Amygdala (tissue), 56 donors: ENCODE data around the gene CRNN.

Experiments
- DNase-seq, 56 donors: peaks; one replicate each; lab custom pipeline; 2025; lab: John Stamatoyannopoulos, UW

CRNN gene

DNA sequence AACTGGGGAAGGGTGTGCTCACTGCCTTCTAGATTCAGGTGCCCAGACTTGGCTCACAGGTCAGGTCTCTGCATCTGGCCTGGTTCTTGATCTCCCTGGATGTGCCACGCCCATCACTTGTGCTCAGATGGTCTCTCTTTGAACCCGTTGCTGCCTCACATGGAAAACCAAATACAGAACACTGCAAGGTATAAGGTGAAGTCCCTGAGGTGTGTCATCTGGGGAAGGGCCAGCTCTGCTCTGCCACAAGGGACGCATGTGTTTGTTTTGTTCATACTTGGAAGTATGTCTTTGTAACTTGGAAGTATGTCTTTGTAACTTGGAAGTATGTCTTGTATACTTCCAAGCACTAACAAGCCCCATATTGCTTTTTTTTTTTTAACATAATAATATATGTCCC is 13.4 kb upstream of the CRNN start:
- no peak for DNase-seq

DNA sequence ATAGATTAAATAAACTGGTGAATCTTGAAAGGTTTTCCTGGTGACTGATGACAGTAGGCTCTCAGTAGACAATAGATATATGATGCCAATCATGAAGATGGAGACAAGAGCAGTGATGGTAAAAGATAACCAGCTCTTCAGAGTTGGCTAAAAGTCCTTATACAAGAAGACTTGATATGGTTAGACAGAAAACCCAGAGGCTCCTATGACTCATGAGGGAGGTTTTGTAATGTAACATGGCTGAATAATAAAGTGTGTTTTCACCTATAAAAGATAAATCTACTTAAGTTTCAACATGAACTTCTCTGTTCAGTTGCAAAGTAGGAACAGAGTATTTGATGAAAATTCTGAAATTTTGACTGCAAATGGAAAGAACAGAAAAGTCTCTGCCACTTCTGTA is 12.7 kb upstream of the CRNN start:
- no peak for DNase-seq

DNA sequence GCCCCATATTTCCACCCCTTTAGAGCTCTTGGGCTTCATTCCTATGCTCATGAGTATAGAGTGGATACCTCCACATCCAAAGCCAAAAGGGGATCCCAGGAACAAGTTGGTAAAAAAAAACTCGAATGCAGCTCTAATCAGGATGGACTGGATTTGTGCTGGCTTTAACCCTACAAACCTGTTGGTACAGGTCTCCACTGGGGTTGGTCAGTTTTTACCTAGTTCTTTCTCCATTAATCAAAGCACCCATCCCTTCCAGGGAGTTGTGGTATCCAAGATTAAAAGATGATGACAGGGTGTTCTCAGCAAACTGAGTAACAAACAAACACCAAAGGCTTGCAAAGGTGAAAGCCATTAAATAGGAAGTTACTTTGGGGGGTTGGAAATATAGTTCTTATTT is 5.9 kb upstream of the CRNN start:
- DNase-seq: no peak

DNA sequence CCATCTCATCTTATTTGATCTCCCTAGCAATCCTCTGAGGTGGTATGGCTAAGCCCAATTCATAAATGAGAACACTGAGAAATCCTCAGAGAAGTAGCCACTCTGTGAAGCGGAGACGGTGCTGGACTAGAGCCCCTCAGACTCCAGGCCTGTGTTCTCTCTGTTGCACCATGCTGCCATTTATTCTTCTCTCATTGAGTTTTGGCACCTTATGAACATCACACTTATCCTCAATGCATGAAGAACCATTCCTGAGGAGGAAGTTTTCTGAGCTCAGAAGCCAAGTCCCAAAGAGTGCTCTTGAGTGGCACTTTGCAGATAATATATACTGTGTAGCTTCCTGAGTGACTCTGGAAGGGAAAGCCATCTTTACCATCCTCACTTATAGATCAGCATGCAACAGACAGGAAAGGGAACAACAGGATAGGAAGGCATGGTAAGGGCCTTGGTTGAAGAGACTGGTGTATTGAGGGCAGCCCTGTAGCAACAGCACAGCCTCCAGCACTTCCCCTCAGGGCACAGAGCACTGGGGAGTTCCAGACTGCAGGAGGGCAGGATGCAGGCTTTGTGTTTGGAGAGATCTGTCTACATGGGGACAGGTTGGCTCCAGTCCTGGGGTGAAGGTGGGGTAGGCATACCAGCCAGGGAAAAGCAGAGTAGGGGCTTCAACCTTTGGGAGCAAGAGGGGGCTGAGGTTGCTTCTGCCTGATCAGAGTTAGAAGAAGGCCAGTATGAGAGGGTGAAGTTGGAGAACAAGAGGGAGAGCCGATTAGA is 1.6 kb upstream of the CRNN start:
- no peak for DNase-seq

DNA sequence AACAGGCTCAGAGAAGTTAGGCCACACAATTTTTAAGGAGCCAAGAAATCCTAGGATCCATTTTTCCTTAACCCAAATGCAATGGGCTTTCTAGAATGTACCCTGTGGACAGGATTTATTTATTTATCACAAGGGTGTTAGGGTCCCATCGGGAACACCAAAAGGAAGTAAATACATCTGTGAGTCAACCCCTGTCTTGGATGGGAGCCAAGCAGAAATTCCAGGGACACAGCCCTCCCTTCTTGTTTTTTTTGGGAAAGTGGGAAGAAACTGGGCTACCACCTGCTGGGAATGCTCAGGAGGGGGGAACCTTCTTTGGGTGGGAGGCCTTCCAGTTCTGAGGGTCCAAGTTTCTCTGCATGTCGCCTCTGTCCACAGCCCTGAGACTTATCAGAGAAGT is 1.3 kb downstream of the CRNN start:
- DNase-seq: no peak

DNA sequence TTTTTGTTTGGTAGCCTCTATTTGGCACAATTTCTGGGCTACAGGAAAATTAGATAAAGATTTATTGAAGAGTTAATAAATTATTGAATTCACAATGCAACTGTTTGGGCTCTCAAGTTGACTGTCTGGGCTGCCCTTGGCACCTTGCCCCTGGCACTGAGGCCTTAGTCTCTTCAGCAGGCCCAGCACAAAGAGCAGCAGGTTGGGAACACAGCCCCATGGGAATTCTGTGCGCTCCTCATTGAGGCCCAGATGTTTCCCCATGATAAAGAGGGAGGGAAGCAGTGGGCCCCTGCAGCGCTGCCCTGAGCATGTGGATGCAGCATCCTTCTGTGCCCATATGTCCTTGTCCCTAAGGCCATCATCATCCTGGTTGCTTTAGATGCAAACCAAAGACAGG is 2.9 kb downstream of the CRNN start:
- DNase-seq: no peak

DNA sequence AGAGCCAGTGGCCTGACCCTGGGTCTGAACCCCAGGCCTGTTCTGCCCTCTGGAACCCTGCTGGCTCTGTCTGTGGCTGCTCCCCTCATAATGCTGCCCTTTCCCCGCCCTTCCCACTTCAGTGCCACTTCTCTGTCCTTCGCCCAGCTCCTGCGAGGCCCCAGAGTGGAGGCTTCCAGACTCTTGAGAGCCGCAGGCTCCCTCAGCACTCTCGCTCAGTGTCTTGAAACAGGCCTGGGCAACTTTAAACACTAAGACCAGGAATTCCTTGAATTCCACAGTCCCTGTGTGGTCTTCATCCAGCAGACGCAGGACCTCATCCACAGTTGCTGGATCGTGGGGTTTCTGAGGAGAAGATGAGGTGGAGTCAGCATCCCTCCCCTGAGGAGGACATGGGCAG is 3.5 kb downstream of the CRNN start:
- DNase-seq: no peak

DNA sequence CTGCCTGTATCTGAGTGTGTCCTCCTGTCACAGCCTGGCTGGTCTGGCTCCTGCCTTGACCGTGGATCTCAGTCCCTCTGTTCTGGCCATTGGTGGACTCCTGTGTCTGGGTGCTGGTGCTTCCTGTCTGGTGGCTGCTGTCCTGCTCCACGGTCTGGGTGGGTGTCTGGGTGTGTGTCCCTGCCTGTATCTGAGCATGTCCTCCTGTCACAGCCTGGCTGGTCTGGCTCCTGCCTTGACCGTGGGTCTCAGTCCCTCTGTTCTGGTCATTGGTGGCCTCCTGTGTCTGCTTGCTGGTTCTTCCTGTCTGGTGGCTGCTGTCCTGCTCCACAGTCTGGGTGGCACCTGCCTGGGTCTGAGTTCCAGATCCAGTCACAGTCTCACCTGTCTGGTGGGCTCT is 4.0 kb downstream of the CRNN start:
- no peak for DNase-seq

DNA sequence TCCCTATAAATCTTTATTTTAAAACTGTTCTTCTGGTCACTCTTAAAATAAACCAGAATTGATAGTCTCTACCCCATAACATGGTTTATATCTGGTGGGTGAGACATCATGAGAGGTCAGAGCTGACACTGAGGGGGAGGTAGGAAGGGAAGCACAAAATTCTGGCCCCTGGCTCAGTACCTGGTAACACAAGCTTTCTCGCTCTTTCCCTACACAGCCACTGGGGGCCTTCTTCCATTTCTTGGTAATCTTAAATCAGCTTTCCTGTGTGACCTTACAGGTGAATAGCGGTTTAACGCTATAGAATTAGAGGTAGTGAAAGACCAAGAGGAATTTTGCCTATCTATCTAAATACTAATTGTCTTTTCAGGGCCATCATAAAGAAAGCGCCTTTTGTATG is 5.4 kb downstream of the CRNN start:
- no peak for DNase-seq

DNA sequence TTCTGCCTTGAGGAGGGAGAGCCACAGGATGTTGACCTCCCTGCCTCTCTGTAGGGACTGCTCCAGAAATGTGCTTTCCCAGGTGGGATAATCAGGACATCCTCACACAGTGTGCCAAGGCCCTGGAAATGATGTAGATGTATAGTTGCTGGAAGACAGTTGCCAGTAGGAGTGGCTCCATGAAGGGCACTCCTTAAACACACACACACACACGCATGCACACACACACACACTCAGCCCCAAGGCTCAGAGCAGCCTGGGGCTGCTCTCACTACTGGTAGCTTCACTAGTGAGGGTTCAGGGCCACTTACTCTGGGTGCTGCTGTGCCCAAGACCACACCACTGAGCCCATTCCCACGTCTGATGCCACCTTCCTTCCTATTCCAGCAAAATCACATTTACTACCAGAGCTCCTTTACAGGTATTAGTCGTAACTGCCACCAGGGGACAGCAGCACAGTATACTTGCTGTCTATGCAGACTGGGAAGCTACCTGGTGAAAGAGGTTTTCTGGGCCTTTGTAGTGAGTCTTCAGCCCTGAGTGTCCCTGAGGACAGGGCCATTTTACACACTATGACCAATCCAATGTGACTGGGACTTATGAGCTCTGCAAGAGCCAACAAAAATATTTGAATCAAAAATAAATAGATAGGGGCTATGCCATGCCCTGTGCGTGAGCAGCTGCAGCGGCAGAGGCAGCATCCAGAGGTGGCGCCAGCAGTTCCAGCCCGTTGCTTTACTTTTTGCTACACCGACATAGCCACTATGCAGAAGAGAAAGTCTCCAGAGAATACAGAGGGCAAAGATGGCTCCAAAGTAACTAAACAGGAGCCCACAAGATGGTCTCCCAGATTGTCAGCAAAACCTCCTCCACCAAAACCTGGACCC is 15.0 kb downstream of the CRNN start:
- no peak for DNase-seq

DNA sequence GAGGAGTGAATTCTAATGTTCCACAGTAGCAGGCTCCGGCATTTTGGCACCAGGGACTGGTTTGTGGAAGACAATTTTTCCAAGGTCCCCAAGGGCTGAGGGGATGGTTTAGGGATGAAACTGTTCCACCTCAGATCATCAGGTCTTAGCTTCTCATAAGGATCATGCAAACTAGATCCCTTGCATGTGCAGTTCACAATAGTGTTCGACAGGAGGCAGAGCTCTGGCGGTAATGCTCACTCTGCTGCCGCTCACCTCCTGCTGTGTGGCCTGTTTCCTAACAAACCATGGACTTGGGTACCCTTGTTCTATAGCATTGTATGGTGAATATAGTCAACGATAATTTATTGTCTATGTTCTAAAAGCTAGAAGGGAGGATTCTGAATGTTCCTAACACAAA is 16.6 kb downstream of the CRNN start:
- DNase-seq: no peak

DNA sequence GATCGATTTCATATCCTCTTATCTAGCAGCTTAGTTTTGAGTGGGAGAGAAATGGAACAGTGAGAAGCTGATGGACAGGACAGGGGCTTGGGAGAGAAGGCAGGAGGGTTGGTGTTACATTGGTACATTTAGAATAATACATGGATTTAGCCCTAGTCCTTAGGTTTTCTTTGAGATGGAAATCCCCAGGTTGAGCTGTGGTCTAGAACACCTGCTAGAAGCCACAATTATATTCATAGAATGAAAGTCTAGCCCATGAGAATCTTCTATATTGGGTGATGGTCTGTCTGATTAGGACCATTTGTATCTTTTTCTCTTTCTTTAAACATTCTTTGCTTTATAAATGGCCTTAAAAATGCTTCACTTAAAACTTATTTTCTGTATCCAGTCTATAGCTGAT is 19.9 kb downstream of the CRNN start:
- DNase-seq: no peak

DNA sequence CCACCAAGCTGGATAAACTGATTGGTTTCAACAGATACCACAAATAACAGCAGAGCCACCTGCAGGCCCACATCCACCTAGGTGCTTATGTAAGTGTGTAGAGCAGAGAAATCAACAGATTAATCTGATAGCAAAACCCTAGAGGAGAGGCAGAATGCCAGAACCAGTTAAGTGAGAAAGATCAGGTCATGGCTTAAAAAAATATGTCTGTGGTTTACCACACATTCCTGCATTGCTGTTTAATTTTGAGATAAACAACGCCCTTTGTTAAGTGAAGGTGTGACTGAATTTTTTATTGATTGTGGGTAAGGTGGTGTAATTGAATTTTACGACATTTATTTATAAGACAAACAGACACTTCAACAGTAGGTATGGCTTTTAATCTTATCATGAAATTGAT is 21.2 kb downstream of the CRNN start:
- no peak for DNase-seq

DNA sequence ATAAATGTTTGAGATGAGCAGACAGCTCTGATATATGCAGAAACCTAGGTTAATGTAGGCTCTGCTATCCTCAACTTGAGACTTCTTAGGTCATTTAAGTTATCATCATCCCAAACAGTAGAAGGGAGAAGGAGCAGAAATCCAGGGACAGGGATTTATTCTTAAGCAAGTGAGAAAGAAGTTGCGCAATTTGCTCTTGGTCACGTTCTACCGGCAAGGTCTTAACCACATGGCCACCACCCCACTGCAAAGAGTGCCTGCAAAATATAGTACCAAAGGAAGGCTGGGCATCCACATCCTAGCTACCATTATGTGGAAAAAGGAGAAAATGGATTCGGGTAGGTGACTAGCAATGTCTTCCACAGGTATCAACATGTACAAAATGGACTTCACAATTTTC is 25.2 kb downstream of the CRNN start:
- no peak for DNase-seq

DNA sequence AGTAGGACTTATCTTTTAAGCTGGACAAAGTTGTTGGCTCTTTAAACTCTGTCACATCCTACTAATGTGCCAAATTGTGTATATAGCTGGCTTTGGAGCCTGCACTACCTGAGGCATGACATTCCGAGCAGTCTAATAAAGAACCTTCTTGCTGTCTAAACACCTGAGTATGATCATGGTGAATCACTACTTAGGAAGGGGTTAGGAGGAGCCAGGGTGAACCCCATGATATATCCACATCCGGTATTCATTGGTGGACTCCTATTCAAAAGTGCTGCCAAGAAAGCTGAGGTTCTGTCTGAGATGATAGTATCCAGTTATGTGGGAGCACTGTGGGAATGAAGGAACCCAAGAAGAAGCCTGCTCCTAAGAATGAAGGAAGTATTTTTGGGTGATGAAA is 27.1 kb downstream of the CRNN start:
- DNase-seq: no peak

DNA sequence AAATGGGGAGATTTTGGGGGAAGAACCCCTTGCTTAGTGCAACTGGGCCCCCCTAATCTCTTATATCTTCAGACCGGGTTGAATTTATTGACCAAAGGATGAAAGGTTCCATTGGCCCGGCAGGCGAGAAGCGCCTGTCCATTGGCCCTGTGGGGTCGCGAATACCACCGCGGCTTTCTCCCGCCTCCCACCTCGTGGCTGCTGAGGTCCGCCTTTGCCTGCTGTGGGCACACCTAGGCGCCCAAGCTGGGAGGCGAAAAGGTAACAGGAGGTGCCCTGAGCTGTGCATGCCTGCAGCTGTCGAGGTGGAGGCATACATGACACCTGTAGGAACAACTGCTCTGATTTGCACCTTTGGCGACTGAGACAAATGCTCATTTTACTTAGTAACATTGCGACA is 33.1 kb downstream of the CRNN start:
- no peak for DNase-seq

DNA sequence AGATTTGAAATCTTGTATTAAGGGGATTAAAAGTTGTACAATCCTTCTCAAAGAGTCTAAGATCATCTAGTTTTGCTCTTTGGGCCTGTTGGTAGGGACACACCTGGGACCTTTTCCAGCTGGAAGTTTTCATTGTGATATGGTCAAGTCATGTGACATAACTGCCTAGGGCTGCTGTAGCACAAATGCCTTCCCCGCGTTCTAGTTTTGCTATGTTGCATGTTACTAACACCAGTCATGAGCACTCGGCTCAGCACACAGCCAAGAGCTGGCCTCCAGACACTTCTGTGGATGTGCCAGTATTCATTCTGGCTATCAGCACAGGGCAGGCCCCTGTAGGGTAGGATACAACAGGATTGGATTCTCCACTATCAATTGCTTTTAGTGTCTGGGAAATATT is 39.6 kb downstream of the CRNN start:
- DNase-seq: no peak

DNA sequence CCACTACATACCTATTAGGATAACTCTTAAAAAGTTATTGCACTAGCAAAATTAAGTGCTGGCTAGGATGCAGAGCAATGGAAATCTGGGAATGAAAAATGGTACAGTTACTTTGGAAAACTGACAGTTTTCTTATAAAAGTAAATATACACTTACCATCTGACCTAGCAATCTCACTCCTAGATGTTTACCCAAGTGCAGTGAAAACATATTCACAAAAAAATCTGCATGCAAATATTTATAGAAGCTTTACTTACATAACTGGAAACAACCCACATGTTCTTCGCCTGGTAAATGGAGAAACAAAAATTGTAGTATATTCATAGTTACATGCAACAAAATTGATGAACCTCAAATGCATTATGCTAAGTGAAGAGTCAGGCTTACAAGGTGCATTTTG is 41.4 kb downstream of the CRNN start:
- DNase-seq: no peak

DNA sequence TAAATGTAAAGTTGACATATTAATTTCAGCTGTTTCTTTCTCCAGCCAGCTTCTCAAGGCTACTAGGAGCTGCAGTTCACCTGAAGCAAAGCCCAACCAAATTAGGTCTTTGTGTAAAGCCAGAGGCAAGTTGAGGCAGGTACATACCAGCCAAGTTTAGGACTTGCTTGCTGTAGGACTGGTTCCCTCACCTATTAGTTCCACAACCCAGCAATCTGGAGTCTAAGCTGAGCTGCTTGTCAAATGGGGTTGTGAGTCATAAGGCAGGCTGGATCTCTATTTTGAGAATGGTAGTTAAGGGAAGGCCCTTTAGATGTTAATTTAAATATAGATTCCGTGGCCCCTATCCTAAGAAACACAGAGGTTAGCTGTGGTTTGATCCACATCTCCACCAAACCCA is 46.6 kb downstream of the CRNN start:
- no peak for DNase-seq

DNA sequence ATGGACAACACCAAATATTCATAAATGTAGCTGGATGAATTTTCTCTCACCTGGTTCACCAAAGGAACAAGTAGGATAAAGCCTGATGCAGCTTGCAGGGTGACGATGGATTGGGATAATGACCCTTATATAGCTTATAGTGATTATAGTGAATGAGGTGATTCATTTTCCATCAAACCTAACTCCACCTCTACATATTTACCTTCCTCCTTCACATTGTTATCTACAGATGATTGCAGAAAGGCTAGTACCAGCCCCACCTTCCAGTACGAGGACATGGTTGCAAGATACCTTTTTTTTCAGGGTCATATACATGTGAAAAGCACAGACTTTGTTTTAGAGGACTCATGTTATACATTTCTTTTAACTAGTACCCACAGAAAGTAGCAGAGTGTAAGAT is 54.2 kb downstream of the CRNN start, which contains the start of gene FLG2:
Gene FLG2, minus strand, starts transcription at position 101 of the 400 bp plus-strand sequence. CDS start 1,122 bp downstream, outside the sequence.
- DNase-seq: no peak
